GM23248 (cell line): ENCODE data around the gene EBI3.

Experiments
- EZH2 ChIP-seq: fragments of 200-600 bp; sonication (generic); IDR thresholded peaks from 2 replicates; pipeline ENCODE4 v1.6.1; 2018; ENCODE audit warnings: antibody characterized with exemption, mild to moderate bottlenecking; ENCODE audit not compliant: insufficient read depth, poor library complexity, severe bottlenecking
- EZH2phosphoT487 ChIP-seq: fragments of 200-600 bp; sonication (generic); IDR thresholded peaks from 2 replicates; pipeline ENCODE4 v1.6.1; 2018; ENCODE audit warnings: antibody characterized with exemption, moderate library complexity, mild to moderate bottlenecking, low read depth; ENCODE audit not compliant: insufficient read depth

GRCh38 chr19:4189641-4190040 is 39.7 kb upstream of the EBI3 start:
- TF ChIP-seq EZH2phosphoT487 (no peak), EZH2 (no peak)
